Stimulated activated CD8-positive, alpha-beta memory T cell treated with anti-CD3 and anti-CD28 coated beads, Interleukin-4, amount 100 ng/mL, for 1 hour (primary cell): ENCODE data around the gene WFS1.
A peak's percentile ranks its signal among the peaks of the same experiment; 100 is the strongest.

Experiments
- DNase-seq, 2 donors: peaks; one replicate each; pipeline ENCODE4 v3.0.0-alpha.2; 2020; ENCODE audit warnings: low read depth in 2 of 2, low spot score in 1 of 2

The WFS1 gene

DNA sequence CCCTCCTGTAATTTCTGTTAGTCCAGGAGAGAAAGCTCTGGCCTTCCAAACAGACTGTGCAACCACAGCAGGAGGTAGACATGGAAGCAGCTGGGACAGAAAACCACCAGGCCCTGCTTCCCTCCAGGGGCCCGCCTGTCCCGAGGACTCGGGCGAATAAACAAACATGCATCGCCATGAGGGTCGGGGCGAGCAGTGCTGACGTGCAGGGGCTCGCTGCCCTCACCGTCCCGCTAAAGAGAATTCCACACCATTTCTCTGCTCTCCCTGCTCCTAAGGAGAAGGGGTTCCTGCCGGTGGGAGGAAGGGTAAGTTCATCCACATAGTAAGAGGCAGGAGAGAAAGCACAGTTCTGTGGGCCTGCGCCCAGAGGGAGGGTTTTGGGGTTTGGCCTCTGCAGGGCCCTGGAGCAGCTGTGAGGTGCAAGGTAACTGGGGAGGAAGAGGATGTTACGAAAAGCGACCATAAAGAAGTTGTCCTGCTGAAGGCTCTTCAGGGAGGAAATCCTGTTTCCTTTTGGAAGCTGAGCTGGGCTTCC is 54.9 kb downstream of the WFS1 start:
- DNase-seq: no peak

DNA sequence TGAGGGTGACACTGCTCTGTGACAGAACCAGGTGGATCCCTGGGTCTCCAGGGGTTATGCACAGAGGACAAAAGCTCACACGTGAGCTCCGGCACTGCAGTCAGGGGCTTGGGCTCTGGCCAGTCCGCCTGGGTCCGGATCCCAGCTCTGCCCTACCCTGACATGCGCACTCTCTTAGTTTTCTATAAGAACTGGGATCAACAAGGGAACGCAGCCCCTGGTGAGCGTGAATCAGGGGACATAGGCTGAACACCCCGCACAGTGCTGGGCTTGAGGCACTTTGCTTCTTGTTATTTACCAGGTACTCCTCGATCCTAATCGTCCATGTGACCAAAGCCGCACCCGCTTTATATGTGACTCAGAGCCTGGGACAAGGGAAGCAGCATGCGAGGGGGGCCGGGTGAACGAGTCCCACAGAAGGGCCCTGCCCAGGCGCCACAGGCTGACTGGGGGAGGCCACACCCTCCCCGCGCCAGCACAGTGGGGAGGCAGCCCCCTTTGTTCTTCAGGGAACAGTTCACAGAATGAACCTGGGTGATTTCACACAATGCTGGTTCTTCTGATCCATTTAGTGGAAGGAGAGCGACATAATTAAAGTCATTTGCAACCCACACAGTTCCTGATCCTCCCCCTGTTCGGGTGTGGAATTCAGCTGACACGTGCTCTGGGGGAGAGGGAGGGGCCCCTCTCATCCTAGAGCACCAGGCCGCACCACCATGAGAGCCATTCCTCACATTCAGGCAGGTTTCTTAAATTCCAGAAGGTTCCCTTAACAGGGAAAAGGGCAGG is 55.5 kb downstream of the WFS1 start:
- no peak for DNase-seq

DNA sequence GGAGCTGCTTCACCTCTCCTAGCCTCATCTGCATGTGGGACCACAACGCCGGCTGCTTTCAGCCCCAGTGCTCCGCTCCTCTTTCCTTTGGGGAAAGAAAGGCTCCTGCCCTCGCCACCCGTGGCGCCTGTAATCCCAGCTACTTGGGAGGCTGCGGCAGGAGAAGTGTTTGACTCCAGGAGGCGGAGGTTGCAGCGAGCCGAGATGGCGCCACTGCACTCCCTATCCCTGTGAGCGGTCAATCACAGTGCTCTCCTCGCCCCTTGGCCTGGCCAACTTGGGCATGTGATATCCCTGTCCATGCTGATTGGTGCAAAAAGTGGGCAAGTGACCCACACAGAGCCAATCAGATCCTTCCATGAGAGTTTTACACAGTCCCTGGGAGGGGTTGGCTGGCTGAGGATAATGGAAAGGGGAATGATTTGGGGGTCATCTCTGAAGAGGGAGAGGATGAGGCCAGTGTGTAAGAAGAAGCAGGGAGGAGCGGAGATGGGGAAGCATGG is 56.2 kb downstream of the WFS1 start:
- DNase-seq: no peak

DNA sequence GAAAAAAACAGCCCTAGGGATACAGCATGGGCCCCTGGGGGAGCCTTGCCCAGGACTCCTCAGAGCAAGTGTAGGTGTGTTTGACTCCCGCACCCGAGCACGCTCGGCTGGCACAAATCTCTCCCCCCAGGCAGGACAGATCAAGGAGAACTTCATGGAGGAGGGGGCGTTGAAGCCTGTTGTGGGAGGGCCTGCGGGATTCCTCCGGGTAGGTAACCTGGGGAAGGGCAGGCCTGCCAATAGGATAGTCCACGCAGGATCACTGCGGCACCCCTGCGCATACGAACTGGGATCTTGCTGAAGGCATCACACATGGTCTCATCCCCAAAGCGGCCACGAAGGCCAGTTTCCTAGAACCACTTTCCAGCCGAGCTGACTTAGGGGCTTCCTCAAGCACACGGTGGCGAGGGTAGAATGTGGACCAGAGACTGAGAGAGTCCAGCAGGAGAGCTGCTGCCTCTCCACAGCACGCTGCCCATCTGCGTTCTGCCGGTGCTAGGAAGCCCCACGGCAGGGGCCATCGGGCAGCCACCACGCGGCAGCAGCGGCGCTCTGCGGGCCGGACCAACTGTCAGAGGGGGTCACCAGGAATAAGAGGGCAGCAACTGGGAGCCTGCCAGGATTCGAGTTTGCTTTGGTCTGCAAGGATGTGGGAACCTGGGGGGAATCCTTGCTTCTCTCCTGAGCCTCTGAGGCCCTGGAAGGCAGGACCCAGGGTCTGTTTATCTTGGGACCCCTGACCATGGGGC is 56.8 kb downstream of the WFS1 start:
- DNase-seq: no peak

DNA sequence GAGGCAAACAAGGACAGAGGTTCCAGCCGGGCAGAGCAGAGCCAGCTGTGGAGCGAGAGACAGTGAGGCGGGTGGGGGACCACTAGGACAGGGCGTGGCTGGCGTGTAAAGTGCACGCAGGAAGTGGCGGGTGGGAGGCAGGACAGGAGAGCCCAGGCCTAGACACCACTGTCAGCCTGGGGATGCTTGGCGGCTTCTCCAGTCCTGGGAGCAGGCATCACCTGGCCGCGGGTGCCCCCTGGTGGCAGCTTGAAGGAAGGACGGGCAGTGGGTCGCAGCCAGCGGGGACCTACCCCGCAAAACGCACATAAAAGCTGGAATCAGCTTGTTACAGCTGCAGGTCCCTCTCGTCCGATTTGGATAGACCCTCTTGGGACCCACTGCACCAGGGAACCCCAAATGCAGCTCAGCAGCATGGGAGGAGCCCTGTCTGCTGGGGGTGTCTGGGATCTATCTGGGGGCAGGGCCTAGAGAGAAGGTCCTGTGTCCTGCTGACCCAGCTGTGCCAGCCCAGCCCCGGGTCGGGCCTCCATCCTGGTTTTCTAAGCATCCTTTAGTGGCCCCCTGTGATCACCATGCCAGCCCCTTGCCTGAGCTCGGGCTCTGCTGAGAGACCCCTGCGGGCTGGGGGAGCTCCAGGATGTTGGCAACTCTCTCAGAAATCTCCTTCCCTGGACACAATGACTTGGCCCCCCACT is 57.7 kb downstream of the WFS1 start:
- peak; percentile 52 to 69 for DNase-seq

DNA sequence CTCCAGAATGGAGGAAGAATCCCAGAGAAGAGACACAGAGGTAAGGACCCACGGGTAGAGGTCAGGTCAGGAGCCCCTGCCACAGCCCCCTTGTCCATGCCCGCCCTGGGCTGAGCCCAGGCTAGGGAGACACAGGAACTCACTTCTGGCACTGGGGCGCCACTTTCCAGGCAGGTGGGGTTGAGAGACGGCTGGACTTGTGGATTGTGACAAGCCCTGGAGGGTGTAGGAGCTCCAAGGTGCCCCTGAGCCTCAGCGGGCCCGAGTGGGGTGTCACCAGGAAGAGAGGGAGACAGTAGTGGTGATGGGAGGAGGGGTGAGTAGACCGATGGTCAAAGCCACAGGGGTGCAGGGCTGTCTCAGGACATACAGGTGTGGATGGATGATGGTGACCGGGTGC is 58.9 kb downstream of the WFS1 start:
- DNase-seq: no peak

DNA sequence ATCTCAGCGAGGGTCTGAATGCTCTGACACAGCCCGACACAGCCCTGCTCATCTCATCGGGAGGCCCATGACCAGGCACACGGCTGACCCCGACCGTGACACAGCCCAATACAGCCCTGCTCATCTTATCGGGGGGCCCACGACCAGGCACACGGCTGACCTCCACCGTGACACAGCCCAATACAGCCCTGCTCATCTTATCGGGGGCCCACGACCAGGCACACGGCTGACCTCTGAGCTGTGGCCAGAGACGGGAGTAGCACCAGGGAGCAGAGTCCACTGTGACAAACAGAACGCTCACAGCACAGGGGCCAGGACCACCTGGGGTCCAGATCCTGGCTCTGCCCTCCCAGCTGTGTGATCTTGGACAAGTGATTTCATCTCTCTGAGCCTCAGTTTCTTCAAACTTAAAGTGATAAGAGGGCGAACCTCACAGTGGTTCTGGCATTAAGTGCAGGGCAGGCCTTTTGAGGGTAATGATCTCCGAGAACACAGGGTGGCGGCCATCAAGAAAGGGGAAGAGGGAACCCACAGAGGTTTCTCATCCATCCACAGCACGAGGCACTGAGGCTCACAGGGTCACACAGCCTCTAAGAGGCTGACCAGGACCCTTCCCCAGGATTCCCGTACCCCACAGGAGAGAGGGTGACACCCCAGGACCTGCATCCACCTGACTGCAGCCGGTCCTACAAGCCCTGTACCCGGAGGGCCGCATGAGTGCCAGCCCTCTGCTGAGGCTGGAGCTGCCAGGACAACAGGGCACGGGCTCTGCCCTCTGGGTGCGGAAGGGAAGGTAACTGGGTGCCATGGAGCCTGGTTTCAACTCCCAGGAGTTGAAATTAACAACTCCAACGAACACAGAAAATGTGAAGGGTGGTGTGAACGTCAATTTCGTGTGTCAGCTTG is 60.1 kb downstream of the WFS1 start:
- DNase-seq: no peak

DNA sequence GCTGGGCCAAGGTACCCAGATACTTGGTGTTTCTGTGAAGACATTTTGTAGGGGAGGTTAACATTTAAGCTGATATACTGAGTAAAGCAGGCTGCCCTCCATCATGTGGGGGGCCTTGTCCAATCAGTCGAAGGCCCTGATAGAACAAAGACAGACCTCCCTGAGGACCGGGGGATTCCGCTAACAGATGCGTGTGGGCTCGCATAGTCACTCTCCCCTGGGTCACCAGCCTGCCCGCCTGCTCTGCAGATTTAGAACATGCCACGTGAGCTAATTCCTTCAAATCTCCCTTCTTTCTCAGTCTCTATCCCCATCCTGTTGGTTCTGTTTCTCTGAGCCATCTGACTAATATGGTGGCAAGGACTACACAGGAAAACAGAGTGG is 60.7 kb downstream of the WFS1 start:
- no peak for DNase-seq

DNA sequence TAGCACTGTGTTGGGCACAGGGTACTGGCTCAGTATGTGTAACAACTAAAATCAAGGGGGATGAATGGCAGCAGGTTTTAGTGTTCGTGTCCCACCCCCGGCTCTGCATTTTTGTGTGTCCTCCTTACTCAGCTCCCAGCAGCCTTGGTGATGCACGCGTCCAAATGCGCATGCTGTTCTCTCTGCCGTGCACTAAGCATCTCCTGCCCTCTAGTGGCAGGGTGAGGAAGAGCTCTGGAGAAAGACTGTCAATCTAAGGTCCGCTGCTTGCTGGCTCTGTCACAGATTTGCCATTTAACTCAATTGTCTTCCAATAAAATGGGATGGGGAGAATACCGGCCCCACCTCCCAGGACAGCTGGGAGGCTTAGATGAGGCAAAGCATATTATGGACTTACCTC is 61.4 kb downstream of the WFS1 start:
- no peak for DNase-seq

DNA sequence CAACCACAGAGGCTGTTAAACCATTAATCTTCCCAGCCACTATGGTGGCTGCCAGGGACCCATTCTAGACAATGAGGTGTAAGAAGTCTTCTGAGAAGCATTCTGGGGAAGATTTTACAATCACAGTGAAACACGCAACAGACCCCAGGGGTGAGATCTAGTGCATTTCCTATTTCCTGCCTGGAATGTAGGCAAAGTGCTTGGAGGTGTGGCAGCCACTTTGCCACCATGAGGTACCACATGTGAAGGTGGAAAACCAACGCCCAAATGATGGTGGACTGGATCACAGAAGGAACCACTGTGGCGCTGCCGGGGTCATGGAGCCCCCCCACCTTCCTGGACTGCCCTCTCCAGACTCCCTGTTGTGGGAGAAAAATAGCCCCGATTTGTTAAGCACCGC is 61.8 kb downstream of the WFS1 start:
- DNase-seq: no peak

DNA sequence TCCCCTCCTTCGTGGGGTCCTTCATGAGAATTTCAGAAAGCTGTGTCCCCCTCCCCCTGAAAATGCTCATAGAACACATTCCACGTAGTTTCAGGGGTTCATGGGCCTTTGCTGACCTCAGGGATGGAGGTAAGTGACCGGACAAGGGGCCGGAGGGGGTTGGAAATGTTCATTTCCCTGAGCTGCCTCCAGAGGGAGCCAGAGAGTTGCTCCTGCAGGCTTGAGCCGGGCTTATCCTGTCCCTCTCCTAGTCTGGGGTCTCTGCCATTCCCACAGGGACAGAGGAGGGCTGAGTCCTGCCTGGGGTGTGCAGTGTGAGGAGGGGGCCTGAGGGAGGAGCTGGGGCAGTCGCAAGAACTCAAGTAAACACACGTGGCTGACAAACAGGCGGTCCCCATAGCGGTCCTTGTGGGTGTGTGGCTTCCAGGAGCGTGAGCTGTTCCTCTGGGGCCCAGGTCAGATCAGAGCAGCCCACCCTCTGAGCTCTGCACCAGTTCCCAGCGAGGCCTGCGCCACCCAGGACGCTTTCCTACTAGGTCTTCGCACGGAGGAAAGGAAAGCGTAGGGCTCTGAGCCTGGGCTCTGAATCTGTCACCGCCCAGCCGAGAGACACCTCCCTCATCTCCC is 62.5 kb downstream of the WFS1 start:
- no peak for DNase-seq

DNA sequence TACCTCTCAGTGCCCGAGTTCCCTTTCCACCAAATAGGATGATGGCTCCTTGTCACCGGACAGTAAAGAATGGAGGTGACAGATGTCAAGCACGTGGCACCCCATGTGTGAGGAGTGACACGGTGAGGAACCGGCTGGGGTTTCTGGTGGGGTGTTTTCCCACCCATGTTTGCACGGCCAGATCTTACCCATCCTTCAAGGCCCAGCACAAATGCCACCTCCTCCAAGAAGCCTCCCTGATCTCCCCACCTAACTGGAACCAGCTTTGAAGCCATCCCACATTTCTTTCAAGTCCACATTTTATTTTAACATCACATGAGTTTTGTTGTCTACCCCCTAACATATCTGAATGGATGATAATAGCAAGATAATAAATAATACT is 63.0 kb downstream of the WFS1 start:
- no peak for DNase-seq

DNA sequence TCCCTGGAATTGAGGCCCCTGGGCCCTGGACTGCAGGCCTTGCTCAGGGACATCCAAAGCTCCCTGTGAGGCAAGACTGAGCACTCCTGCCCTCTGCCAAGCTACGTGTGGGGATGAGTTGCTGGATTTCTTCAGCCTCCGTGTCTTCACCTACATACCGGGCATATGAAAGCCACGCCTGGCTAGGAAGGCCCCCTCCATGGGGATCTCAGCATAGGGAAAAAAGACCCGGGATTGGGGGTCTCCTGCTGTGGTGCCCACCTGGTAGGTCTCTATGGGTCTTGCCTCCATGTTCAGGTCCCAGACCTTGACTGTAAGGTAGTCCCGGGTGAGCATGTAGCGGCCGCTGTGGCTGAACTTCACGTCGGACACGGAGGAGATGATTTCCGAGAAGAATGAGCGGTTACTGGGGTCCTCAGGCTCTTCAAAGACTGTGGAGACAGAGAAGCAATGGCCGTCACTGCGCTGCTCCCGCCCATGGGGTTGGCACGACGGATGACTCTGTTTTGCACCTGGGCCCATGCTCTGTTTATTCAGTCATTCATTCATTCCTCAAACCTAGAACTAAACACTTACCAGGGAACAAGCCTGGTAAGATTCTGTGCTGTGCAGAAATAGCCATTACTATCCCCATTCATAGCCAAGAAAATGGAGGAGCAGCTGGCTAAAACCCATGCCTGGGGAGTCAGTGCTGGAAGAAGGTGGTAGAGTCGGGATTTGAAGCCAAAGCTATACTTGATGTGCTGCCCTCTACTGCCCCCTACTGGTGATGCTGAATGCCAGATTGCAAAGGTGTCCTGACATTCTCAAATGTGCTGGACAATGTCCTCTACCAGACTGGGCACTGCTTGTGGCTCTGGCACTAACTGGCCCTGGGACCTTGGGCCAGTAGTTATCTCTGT is 63.9 kb downstream of the WFS1 start:
- DNase-seq: no peak

DNA sequence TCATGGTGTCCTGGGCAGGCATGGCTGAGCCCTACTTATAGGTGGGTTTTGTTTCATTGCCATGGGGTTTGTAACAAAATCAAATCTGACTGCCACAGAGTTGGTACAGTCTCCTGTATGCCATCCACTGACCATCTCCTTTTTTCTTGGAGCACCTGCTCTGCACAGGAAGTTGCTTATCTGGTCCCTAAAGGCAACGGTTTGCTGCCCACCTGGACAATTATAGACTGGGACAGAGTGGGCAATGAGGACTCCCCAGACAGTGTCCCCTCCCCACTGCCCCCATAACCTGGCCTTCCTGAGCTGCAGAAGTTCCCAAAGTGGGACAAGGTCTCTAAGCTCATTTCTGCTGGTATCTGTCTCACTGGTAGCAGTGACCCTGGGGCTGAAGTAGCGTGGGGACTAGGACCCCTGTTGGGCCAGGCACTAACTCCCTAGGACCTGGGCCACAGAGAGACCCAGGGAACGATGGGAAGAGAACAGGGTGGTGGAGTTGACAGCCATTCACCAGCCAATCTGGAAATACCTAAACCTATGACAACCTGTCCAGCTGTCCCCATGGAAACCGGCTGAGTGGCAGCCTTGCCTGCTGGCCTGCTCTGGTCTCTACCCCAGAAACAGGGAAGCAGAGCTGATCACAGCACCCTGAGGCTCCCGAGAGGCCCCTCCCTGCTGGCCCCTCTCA is 64.7 kb downstream of the WFS1 start:
- DNase-seq: no peak

DNA sequence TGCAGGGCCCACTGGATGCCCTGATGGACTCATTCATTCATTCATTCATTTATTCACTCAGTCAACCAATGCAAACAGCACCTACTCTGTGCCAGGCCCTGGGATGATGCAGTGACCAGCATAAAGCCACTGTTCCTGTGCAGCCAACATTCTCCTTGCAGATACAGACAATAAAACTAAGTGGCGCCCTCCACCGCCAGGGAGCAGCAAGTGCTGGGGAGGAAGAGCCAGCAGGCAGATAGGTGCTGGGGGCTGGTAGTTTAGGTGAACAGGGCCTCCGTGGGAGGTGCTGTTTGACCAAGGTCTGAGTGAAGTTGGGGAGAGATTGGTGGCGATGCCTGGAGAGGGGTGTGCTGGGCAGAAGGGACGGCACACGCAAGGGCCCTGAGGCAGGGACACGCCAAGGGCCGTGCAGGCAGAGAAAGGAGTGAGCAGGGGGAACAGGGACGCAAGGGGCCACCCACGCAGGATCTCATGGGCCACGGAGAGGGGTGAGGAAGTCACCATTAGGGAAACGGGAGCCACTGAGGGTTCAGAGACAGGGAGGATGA is 65.5 kb downstream of the WFS1 start:
- no peak for DNase-seq

DNA sequence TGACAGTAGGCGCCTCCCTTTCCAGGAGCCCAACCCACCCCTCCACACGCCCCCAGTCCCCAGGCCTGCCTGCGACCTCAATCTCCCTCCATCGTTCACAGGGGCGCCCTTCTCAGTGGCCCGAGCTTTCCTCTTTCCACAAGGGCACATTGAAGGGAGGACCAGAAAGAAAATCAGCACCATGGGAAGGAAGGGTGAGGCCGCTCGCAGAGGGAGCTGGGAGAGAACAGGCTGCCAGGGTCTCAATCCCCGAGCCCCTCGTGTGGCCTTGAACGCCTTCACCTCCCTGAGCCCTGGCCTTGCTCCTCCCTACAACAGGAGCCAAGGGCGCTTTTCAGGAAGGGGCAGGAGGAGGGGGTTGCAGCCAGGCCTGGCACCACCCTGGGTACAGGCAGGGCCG is 66.5 kb downstream of the WFS1 start:
- DNase-seq: no peak

DNA sequence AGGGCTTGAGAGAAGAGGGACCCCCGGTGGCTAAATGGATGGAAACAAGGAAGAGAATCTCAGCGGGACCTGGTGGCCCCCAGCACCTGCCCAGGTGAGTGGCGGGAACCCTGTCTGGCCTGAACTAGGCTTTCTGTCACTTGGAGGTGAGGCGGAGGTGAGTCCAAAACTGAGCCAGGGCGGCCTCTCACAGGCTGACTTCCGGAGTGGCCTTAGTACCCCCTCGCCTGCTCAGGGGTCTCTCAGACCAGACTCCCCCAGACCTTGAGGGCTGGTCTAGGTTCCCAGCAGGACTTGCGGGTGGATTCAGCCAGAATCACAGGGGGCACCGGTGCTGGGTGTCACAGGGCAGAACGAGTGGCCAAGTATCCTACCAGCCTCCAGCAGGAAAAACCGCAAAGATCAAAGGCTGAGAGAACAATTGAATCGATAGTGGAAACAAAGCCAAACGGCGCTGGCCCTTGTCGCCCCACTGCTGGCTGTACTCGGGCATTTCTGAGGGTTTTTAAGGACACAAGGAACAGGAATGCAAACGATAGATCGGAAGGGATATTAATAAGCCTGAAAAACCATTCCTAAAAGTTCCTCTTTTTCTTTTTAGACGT is 67.8 kb downstream of the WFS1 start:
- no peak for DNase-seq
